GM12891 (cell line): ENCODE measurements around the gene BTRC.
"Not testable (repeated sequence)": the region's sequence is repeated elsewhere in the genome, so short reads cannot be mapped to it uniquely, and the experiment has no call there.

Experiments
- DNase-seq: peaks from one replicate; pipeline ENCODE4 v3.0.0; 2011; ENCODE audit warnings: low spot score; ENCODE audit not compliant: insufficient read length
- FAIRE-seq: peaks from 2 replicates; lab custom pipeline; 2011; peaks lifted over from hg19 to GRCh38; lab: Jason Lieb, UNC
- PAX5 ChIP-seq: IDR thresholded peaks from 2 replicates; pipeline ENCODE4 v1.6.1; 2011; ENCODE audit warnings: low read length, moderate library complexity, mild to moderate bottlenecking; ENCODE audit not compliant: insufficient read depth, severe bottlenecking
- POLR2A ChIP-seq: IDR thresholded peaks from 2 replicates; pipeline ENCODE4 v1.6.1; 2011; ENCODE audit warnings: low read depth, low read length, control low read depth
- POLR2AphosphoS5 ChIP-seq: IDR thresholded peaks from 2 replicates; pipeline ENCODE4 v1.6.1; 2011; ENCODE audit warnings: low read depth, low read length, control low read depth
- POU2F2 ChIP-seq: IDR thresholded peaks from 2 replicates; pipeline ENCODE4 v1.6.1; 2011; ENCODE audit warnings: low read depth, mild to moderate bottlenecking, control low read depth, low read length, moderate library complexity
- SPI1 ChIP-seq: IDR thresholded peaks from 2 replicates; pipeline ENCODE4 v1.6.1; 2011; ENCODE audit warnings: low read depth, low read length, control low read depth
- TAF1 ChIP-seq: IDR thresholded peaks from 2 replicates; pipeline ENCODE4 v1.6.1; 2011; ENCODE audit warnings: low read depth, low read length, control low read depth

Gene BTRC

DNA sequence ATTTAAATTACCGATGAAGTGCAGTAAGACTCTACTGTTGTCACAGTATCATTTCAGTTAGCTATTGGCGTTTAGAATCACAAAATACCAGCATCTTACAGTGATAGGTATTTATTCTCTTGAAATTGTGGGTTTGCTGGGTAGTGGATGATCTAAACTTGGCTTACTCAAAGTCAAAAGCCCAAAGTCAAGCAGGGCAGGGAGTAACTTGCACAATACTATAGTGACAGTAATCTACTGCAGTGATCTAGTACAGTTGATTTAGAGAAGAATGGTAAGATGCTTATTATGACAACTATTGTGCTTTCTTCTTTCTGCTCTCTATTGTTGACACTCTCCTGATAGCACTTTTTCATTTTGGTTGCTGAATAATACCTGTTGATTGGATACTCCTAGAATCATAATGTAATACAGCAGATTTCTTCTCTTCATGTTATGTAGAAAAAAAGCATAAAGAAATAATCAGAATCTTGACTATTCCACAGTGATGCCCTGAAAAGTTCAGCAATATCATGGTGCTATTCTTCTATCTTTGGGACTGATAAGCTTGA is 10.0 kb downstream of the BTRC start:
- TF ChIP-seq SPI1, result no peak
- TF ChIP-seq PAX5, result no peak
- no peak for TF ChIP-seq TAF1
- no peak for TF ChIP-seq POLR2AphosphoS5
- no peak for TF ChIP-seq POU2F2
- TF ChIP-seq POLR2A, result no peak
- FAIRE-seq (no peak), DNase-seq (no peak)

DNA sequence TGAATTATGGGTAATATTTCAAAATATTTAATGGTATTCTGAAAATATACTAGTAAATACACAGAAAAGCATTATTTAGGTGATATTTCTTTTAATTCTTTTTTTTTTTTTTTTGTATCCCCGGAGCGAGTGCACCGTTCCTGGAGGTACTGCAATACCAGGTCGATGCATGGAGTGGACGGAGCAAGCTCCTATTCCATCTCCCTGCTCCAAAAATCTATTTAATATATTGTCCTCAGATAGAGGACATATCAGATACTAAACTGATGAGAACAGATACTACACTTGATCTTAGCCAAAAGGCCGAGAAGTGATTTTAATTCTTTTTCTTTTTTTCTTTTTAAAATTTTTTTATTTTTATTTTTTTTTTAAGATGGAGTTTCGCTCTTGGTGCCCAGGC is 10.8 kb downstream of the BTRC start:
- no peak for TF ChIP-seq POLR2AphosphoS5
- no peak for TF ChIP-seq POLR2A
- TF ChIP-seq SPI1, result no peak
- no peak for TF ChIP-seq POU2F2
- no peak for TF ChIP-seq TAF1
- TF ChIP-seq PAX5, result no peak
- DNase-seq, result no peak
- FAIRE-seq, result peak; percentile 99

DNA sequence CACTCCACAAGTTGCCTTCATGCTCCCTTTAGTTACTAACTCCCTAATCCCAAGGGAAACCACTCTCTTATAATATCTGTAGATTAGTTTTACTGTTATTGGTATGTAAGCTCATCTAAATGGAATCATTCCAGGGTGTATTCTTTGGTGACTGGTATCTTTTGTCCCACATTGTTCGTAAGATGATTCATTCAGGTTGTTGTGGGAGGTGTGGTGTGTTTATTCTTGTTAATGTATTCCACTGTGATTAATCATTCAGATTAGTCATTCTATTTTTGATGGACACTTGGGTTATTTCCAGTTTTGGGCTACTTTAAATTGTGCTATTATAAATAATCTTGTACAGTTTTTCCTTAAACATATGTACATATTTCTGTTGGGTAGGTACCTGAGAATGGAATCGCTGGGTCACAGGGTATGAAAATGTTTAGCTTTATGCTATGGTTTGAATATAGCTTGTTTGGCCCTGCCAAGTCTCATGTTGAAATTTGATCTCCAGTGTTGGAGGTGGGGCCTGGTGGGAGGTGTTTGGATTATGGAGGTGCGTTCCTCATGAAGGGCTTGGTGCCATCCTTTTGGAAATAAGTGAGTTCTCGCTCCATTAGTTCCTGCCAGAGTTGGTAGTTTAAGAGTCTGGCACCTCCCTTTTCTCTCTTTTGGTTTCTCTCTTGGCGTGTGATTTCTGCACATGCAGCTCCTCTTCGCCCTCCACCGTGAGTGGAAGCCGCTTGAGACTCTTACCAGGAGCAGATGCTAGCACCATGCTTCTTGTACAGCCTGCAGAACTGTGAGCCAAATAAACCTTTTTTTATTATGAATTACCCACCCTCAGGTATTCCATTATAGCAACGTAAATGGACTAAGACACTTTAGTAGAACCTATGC is 13.8 kb downstream of the BTRC start:
- FAIRE-seq (no peak), DNase-seq (no peak)
- no peak for TF ChIP-seq SPI1
- TF ChIP-seq POLR2A, result no peak
- TF ChIP-seq POLR2AphosphoS5, result no peak
- TF ChIP-seq PAX5, result no peak
- no peak for TF ChIP-seq TAF1
- no peak for TF ChIP-seq POU2F2

DNA sequence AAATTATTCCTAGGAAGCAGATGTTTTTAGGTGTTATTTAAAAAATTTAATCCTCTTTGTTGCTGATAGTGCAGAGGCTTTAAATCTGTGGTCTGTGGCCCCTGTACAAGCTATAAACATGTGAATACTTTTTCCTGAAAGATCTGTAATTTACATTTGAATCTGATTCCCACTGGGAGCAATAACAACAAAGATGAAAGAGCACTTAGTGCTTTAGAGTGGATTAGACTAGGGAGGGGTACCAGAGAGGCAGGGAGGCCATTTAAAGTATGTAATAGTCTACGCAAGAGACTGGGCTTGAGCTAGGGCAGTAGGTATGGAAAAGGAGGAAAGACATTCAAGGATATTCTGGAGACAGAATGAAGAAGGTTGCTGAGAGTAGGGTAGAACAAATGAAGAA is 19.1 kb downstream of the BTRC start:
- TF ChIP-seq TAF1, result no peak
- TF ChIP-seq PAX5, result no peak
- no peak for TF ChIP-seq SPI1
- FAIRE-seq, result no peak
- DNase-seq, result no peak

DNA sequence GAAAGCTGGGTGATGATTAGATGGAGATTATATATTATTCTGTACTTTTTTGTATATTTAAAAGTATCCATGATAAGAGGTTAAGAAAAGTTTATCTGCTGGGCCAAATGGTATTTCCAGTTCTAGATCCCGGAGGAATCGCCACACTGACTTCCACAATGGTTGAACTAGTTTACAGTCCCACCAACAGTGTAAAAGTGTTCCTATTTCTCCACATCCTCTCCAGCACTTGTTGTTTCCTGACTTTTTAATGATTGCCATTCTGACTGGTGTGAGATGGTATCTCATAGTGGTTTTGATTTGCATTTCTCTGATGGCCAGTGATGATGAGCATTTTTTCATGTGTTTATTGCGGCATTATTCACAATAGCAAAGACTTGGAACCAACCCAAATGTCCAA is 20.0 kb downstream of the BTRC start:
- not testable (repeated sequence) for FAIRE-seq, DNase-seq

DNA sequence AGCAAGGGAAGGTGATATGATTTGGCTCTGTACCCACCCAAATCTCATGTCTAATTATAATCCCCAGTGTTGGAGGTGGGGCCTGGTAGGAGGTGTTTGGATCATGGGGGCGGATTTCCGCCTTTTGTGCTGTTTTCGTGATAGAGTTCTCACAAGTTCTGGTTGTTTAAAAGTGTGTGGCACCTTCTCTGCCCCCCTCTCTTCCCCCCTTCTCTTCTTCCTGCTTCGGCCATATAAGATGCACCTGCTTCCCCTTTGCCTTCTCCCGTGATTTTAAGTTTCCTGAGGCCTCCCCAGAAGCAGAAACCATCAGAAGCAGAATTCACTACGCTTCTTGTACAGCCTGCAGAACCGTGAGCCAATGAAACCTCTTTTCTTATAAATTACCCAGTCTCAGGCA is 21.1 kb downstream of the BTRC start:
- no peak for DNase-seq
- FAIRE-seq, result no peak
- no peak for TF ChIP-seq PAX5
- no peak for TF ChIP-seq POLR2AphosphoS5
- TF ChIP-seq POU2F2, result no peak
- no peak for TF ChIP-seq TAF1
- no peak for TF ChIP-seq SPI1
- TF ChIP-seq POLR2A, result no peak

DNA sequence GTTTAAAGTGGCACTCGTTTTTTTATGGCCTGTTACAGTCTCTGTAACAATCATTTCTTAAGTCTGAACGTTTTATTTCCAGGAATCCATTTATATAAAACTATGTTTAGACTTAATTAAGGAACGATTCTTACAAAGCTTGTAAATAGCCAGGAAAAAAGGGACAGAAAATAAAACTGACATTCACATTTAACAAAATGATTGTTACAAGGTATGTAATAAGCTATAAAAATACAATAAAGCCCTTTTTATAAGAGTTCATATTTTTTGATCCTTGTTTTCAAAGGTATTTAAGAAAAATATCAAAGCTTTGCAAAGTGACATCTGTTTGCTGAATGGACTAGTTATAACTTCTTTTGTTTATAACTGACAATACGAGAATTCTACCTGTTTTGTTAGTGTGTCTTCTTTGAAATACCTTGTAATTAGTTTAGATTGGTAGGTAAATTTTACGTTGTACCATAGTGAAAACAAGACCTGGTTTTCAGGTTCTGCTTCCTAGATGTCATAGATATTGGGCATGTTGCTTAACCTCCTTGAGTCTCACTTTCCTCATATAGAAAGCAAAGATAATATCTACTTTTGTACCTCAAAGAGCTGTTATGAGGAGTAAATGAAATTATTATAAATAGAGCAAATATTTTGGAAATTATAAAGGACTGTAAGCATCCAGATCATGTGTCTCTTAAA is 25.8 kb downstream of the BTRC start:
- DNase-seq (no peak), FAIRE-seq (no peak)
- TF ChIP-seq PAX5 (no peak), POU2F2 (no peak), POLR2A (no peak), SPI1 (no peak), POLR2AphosphoS5 (no peak), TAF1 (no peak)

DNA sequence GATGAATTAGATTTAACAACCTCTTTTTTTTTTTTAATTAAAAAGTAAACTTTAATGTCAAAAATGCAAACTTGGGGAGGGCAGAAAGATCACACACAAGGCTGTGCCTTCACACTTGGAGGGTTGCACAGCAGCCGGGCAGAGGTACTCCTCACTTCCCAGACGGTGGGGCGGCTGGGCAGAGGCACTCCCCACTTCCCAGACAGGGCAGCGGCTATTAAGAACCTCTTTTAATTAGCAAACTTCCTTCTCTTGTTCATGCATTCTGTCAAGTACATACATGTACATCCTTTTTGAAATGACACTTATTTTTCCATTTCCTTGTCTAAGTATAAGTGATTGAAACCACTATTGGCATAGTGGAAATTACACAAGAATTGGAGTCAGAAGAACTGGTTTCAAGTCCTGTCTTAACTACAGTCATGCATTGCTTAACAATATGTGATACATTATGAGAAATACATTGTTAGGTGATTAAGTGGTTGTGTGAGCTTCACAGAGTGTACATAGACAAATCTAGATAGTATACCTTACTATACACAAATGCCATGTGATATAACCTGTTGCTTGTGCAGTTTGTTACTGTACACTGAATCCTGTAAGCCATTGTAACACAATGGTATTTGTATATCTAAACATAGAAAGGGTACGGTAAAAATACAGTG is 26.5 kb downstream of the BTRC start:
- no peak for TF ChIP-seq POLR2AphosphoS5
- no peak for TF ChIP-seq POU2F2
- TF ChIP-seq POLR2A, result no peak
- no peak for TF ChIP-seq SPI1
- TF ChIP-seq PAX5, result no peak
- TF ChIP-seq TAF1, result no peak
- no peak for DNase-seq
- peak; percentile 66 for FAIRE-seq

DNA sequence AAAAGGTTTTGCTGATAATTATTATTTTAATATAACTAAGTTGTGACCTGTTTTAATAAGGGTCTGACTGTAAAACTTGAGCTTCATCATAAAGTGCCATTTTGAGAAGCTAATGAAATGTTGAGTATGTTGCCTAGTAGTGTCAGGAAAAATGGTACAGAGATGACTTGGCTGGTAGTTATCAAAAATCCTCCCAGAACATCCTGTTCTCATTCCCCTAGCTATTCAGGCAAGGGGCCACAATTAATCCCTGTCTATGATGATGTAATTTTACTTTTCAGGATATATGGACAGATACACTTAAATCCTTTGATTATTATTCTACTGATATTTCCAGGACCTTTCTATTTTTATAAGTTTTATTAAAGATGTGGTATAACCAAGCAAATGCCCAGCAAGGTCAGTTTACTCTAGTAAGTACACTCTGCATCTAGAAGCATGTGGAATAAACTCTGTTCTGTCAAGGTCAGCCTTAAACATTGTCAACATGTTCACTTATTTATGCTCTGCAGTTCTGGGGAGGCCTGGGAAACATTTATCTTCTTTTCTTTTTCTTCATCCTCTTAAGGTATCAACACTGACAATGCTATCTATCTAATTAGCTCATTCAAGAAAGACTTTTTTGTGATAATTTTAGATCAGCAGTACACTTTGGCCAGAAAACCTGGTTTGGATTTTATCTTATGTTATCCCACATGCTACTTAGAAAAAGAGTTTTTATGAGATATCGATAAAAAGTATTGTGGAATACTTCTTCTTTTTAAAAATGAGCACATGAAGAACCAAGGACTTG is 32.1 kb downstream of the BTRC start:
- FAIRE-seq, result no peak
- DNase-seq, result no peak
- TF ChIP-seq PAX5 (no peak), POLR2AphosphoS5 (no peak), TAF1 (no peak), POU2F2 (no peak), POLR2A (no peak), SPI1 (no peak)
